Coronary artery (tissue), 2 donors: Measurements from ENCODE around the gene UBL4A.

ENCODE experiments used
- DNase-seq: peaks from one replicate; pipeline ENCODE4 v3.0.0-alpha.2; 2017; ENCODE audit warnings: low spot score
- H3K27ac ChIP-seq, 2 donors: fragments of 200-600 bp; sonication (generic); one replicate each; pipeline ENCODE4 v1.5.1; 2016 to 2019
- H3K4me3 ChIP-seq: fragments of 200-600 bp; sonication (generic); 2 replicates; pipeline ENCODE4 v1.5.1; 2016; ENCODE audit warnings: mild to moderate bottlenecking, moderate library complexity
- TF ChIP-seq, protein P1 (sequence below): fragments of 200-600 bp; sonication (generic); IDR thresholded peaks from one replicate; pipeline ENCODE4 v1.5.1; 2019; ENCODE audit warnings: antibody characterized with exemption

The UBL4A gene

DNA sequence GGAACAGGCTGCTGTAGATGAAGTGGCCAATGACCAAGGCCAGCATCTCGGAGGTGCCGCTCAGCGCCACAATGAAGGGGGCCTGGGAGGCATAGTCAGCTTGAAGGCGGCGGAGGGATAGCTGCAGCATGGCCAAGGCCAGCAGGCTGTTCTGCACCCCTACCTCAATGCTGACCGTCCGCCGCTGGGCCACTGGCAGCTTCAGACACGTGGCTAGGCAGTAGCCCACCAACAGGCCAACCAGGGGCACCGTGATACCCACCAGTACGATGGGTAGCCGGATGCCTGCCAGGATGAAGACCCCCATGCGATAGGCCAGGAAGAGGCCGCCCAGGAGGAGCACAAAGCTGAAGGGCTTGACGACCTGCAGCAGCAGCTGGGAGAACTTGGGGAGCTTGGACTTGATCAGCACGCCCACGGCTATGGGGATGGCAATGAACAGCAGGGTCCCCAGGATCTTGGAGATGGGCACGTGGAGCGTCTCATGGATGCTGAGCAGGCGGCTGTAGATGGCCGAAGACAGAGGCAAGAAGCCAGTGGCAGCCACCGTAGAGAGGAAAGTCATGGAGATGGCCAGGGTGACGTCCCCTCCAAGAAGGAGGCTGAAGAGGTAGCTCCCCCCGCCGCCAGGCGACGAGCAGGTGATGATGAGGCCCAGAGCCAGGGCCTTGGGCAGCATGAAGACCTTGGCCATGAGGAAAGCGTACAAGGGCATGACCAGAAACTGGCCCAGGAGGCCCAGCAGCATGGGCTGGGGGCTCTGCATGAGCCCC lies 1.3 kb upstream of the UBL4A start:
- DNase-seq, result no peak
- Histone ChIP-seq H3K27ac (peak overlapping the region in 1 of 2 donors; percentile 90), H3K4me3 (no peak overlapping the region)
- TF ChIP-seq, protein P1, sequence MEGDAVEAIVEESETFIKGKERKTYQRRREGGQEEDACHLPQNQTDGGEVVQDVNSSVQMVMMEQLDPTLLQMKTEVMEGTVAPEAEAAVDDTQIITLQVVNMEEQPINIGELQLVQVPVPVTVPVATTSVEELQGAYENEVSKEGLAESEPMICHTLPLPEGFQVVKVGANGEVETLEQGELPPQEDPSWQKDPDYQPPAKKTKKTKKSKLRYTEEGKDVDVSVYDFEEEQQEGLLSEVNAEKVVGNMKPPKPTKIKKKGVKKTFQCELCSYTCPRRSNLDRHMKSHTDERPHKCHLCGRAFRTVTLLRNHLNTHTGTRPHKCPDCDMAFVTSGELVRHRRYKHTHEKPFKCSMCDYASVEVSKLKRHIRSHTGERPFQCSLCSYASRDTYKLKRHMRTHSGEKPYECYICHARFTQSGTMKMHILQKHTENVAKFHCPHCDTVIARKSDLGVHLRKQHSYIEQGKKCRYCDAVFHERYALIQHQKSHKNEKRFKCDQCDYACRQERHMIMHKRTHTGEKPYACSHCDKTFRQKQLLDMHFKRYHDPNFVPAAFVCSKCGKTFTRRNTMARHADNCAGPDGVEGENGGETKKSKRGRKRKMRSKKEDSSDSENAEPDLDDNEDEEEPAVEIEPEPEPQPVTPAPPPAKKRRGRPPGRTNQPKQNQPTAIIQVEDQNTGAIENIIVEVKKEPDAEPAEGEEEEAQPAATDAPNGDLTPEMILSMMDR, result no peak

DNA sequence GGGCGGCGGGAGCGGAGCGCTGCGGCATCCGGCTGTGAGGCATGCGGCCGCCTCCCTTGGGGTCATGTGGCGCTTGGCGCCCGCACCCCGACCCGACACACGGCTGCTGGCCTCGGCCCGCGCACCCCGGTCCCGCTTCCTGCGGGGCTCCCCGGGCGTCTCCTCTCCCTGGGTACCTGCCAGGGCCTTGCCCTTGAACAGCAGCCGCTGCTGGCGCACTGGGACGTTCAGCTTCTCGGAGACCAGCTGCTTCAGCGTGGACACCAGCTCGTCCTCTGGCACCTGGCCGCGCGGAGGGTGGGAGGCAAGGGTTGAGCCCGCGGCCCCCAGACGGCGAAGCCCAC lies 391 bp downstream of the UBL4A start:
- DNase-seq, result no peak
- Histone ChIP-seq H3K27ac (peak overlapping the region in 1 of 2 donors; percentile 90), H3K4me3 (peak overlapping the region; percentile 85)
- TF ChIP-seq, protein P1, result no peak

DNA sequence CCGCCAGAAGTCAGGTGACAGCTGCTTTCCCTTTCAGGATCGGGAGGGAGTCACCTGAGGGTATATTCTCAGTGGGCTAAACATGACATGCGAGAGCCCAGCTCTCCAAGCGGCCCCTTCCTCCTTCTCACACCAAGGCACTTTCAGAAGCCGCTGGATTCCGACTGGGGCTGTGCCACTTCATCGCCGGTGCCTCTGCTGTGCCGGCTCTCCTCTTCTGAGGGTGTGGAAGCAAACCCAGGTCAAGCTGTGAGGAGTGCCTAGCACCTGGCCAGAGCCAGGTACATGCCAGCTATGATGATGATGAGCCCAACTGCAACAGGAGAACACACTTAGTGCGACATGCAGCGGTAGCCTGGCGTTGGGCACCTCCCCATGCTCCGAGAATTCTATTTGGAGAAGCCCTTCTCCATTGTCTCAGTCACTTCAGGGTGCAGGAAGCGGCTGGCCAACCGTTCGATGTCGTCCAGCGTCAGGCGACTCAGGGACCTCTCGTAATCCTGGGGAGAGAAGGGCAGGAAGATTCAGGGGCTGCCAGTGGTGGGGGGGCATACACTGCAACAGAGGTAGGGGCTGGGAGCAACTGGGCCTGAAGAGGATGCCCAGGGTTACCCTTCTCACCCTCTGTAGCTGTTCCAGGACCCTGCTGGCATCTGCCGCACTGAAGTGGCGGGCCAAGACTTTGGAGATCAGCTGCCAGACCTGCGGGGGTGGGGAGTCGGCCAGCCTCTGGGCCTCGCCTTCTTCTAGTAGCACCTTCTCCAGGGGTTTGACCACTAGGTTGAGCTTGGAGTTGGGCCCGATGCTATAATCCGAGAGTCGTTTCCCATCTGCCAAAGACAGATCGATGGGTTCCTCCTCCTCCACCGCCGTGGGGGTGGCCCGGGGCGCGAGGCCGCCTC lies 1.0 kb downstream of the UBL4A start:
- Histone ChIP-seq H3K27ac (peak overlapping the region in 1 of 2 donors; percentile 90), H3K4me3 (peak overlapping the region; percentile 85)
- TF ChIP-seq, protein P1, result no peak
- peak; percentile 71 for DNase-seq

DNA sequence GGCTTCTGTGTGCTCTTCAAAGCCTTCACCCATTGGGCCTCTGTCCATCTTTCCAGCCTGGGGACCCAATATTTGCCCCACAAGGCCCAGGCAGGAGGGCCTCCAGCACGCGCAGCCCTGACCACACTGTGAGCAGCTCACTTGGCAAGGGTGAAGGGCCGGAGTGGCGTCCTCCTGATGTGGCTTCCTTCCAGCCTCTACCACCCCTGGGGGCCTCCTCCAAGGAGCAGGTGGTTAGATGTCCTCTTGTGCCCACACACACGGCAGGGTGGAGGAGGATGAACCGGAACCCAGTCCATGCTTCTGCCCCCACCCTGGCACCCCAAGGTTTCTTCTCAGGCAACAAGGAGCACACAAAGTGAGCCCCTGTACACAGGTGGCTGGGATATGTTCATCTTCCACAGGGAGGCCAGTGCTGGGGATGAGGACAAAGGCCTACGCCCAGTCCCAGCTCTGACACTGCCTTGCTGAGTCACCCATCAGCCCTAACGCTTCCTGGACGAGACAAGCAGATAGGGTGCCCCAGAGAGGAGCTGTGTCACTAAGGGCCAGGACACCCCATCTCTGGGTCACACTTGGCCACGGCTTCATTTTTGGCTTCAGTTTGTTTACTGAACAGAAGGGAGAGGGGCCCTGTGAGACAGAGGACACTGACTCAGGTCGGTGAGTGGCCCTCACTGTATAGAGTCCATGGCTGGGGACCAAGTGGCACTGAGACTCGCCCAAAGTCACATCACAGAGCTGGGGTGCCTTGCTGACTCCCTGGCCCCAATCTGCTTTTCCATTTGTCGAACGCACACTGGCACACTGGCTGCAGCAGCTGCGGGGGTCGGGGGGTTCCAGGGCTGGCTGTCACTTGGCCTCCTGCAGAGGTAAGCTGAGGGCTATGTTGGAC lies 1.9 kb downstream of the UBL4A start:
- TF ChIP-seq, protein P1, result no peak

DNA sequence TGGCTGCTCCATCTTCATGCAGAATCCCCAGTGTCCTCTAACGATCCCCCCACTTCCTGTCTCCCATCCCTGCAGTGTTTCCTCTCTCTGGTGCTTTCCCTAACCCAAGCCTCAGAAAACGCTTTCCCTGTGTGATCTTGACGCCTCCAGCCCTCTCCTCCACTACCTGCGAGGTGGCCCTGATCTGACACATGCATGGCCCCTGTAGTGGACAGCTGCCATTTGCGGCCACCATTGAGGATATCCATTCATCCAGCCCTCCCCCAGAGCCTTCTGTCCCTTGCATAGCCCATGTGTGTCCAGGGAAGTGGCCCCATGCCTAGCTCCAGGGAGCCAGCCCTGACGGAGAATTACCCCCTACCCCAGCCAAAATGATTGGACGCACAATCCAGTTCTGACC lies 3.1 kb downstream of the UBL4A start:
- Histone ChIP-seq H3K27ac (no peak overlapping the region), H3K4me3 (no peak overlapping the region)
- peak; percentile 67 for DNase-seq
- TF ChIP-seq, protein P1, result no peak

More for the DNA sequence above, 1.9 kb downstream of the UBL4A start:
- Histone ChIP-seq H3K27ac (peak overlapping the region in 1 of 2 donors; percentile 5), H3K4me3 (no peak overlapping the region)
- DNase-seq, result no peak

DNA sequence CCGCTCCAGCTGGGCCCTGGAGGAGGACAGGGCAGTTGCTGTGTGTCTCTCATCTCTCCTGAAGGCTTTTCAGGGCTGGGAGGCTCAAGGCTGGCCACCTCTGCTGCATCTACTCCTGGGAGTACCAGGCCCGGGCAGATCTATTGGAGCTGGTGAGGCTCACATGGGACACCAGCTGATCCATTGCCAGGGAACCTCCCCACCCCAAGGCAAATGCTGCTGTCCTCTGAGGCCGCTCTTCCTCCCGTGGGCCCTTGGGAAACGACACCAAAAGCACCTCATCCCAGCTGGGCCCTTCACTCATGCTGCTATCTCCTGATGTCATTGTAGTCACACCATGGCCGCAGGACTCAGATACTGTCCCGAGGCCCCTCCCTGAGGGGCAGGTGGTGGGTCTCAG lies 3.6 kb downstream of the UBL4A start:
- peak; percentile 70 for DNase-seq
- Histone ChIP-seq H3K27ac (no peak overlapping the region), H3K4me3 (no peak overlapping the region)
- TF ChIP-seq, protein P1, result no peak
